Suprapubic skin (tissue), 4 donors: ENCODE measurements around the gene FBRSL1.

Experiments used
- CTCF ChIP-seq, 2 donors: fragments of 200-600 bp in 1 of 2; fragments of 450-650 bp in 1 of 2; sonication (generic) in 1 of 2; IDR thresholded peaks; one replicate each; pipeline ENCODE4 v1.5.1; 2016 to 2019; ENCODE audit warnings: antibody characterized with exemption in 2 of 2, mild to moderate bottlenecking in 1 of 2, moderate library complexity in 1 of 2
- EP300 ChIP-seq: sonication (generic); formaldehyde crosslinking; IDR thresholded peaks from one replicate; pipeline ENCODE4 v1.6.1; 2017; ENCODE audit warnings: antibody characterized with exemption
- POLR2A ChIP-seq, 2 donors: fragments of 450-650 bp; IDR thresholded peaks; one replicate each; pipeline ENCODE4 v1.6.1; 2017; ENCODE audit warnings: antibody characterized with exemption in 2 of 2, mild to moderate bottlenecking in 2 of 2, moderate library complexity in 2 of 2
- POLR2AphosphoS5 ChIP-seq, 3 donors: sonication (generic); formaldehyde crosslinking; IDR thresholded peaks; one replicate each; pipeline ENCODE4 v1.6.1; 2017; ENCODE audit warnings: antibody characterized with exemption in 3 of 3

- TF ChIP-seq CTCF (IDR thresholded peaks at IDR 0.05) (no peak), POLR2A (IDR thresholded peaks at IDR 0.05) (no peak), EP300 (no peak), POLR2AphosphoS5 (IDR thresholded peaks at IDR 0.05) (no peak)
Measured at GRCh38 chr12:132496710-132497109, 6.8 kb downstream of the FBRSL1 start.
